Bronchial epithelial cell (primary cell): ENCODE data around the gene SLC36A3. TPM values are rescaled to one million over a fixed set of nuclear protein-coding genes. Genes with fewer than 3 reads are reported as not detected.
"Not testable (repeated sequence)": the region's sequence is repeated elsewhere in the genome, so short reads cannot be mapped to it uniquely, and the experiment has no call there.

Experiments
- DNase-seq: peaks from one replicate; pipeline ENCODE4 v3.0.0-alpha.2; 2010; ENCODE audit warnings: low read depth
- FAIRE-seq: peaks from 2 replicates; lab custom pipeline; 2011; peaks lifted over from hg19 to GRCh38; lab: Jason Lieb, UNC
- H3K27me3 ChIP-seq: 2 replicates; pipeline ENCODE4 v1.5.1; 2011; ENCODE audit warnings: low read length; ENCODE audit not compliant: control insufficient read depth, insufficient read depth
- H3K36me3 ChIP-seq: 2 replicates; pipeline ENCODE4 v1.5.1; 2011; ENCODE audit warnings: low read length; ENCODE audit not compliant: control insufficient read depth, insufficient read depth
- H3K4me3 ChIP-seq: 2 replicates; pipeline ENCODE4 v1.5.1; 2011; ENCODE audit warnings: mild to moderate bottlenecking, low read depth, low read length, control low read depth
- CTCF ChIP-seq: IDR thresholded peaks from 2 replicates; pipeline ENCODE4 v1.5.1; 2011; ENCODE audit warnings: mild to moderate bottlenecking, moderate library complexity, low read length, control low read depth, inconsistent platforms; ENCODE audit not compliant: insufficient read depth, severe bottlenecking
- total RNA-seq: library from RNA; depleted of rRNA; stranded (reverse); fragments of >200 nt; gene quantifications from 2 replicates; pipeline ENCODE4 v1.2.1, GENCODE V29; 2014

SLC36A3 gene
- total RNA-seq, 1 donor from 2014 or later = not detected

DNA sequence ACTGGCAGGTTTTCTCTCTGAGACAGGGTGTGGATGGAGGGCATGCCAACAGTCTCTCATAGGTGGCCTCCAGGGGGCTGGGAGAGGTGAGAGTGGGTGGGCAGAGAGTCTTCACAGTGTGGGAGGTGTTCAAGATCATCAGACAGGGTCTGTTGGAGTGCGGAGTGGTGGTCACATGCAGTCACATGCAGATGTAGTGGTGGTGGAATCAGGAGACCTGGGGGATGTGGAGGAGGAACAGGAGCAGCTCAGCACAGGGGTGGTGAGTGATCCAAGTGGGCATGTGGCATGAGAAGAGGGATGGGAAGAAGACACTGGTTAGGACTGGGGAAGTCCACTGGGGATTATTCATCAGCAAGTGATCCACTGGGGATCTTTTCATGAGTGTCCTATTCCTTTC, 44.8 kb downstream of the SLC36A3 start:
- FAIRE-seq = peak; percentile 92
- no peak for DNase-seq
- H3K27me3 ChIP-seq = no peaks in the 10 kb centered on the region
- H3K36me3 ChIP-seq = peaks cover 8% of the 10 kb centered on the region
- no peak for TF ChIP-seq CTCF
- H3K4me3 ChIP-seq = no peak overlapping the region

DNA sequence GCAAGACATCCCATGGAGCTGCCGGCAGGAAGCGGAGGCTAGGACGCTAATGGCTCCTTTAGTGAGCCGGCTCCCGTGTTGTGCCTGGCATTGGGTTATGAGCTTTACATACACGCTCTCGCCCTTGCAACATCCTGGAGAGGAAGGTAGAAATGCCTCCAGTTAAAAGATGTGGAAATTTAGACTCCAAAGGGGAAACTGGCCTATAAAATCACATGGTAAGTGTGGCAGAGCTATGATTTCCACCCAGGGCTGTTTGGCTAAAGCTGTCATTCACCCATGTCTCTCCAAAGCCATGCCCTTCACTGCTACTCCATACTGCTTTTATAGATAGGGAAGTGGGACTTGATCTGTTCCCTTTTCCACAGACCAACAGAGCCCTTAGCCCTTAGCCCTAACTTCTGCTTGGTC, 45.4 kb downstream of the SLC36A3 start:
- Histone ChIP-seq H3K27me3 (no peaks in the 10 kb centered on the region), H3K36me3 (peaks cover 8% of the 10 kb centered on the region), H3K4me3 (no peak overlapping the region)
- FAIRE-seq (peak; percentile 87), DNase-seq (no peak)
- no peak for TF ChIP-seq CTCF

GRCh38 chr5:151257731-151258181, 45.8 kb downstream of the SLC36A3 start:
- TF ChIP-seq CTCF = no peak
- peaks cover 8% of the 10 kb centered on the region for H3K36me3 ChIP-seq
- DNase-seq (peak; percentile 99), FAIRE-seq (no peak)
- no peak overlapping the region for H3K4me3 ChIP-seq
- no peaks in the 10 kb centered on the region for H3K27me3 ChIP-seq

- Histone ChIP-seq H3K4me3 (no peak overlapping the region), H3K27me3 (no peaks in the 10 kb centered on the region), H3K36me3 (peaks cover 7% of the 10 kb centered on the region)
- FAIRE-seq (no peak), DNase-seq (no peak)
- TF ChIP-seq CTCF = no peak
Measured at GRCh38 chr5:151255621-151256286, 47.8 kb downstream of the SLC36A3 start.

DNA sequence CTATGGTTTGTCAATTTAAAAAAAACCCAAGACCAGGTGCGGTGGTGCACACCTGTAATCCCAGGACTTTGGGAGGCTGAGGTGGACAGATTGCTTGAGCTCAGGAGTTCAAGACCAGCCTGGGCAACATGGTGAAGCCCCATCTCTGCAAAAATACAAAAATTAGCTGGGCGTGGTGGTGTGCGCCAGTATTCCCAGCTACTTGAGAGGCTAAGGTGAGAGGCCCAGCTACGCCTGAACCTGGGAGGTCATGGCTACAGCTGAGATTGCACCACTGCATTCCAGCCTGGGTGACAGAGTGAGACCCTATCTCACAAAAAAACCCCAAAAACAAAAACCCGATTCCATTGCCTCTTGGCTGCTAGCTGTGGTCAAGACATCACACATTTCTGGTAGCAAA, 48.6 kb downstream of the SLC36A3 start:
- H3K27me3 ChIP-seq, H3K36me3 ChIP-seq, FAIRE-seq, DNase-seq: not testable (repeated sequence)
- H3K4me3 ChIP-seq = peak overlapping the region; percentile 85

- DNase-seq = peak; percentile 80
- FAIRE-seq = no peak
- Histone ChIP-seq H3K36me3 (peaks cover 2% of the 10 kb centered on the region), H3K27me3 (no peaks in the 10 kb centered on the region), H3K4me3 (peak overlapping the region; percentile 85)
- no peak for TF ChIP-seq CTCF
Measured at GRCh38 chr5:151254556-151254955, 49.0 kb downstream of the SLC36A3 start.
